HepG2 (cell line): ENCODE results near the gene PPP1R13B. TPM values are rescaled to one million over a fixed set of nuclear protein-coding genes. Genes with fewer than 3 reads are reported as not detected.

Experiments
- BRF2 ChIP-seq: sonication (generic); formaldehyde crosslinking; IDR thresholded peaks from 2 replicates; pipeline ENCODE4 v1.8.1; 2022; ENCODE audit warnings: mild to moderate bottlenecking, missing genetic modification reagents
- CERS6 ChIP-seq: sonication (generic); formaldehyde crosslinking; IDR thresholded peaks from 2 replicates; pipeline ENCODE4 v1.5.0; 2020; ENCODE audit warnings: missing genetic modification reagents
- GLMP ChIP-seq: sonication (generic); formaldehyde crosslinking; IDR thresholded peaks from 2 replicates; pipeline ENCODE4 v1.9.0; 2021; ENCODE audit warnings: missing genetic modification reagents, mild to moderate bottlenecking, borderline replicate concordance
- KDM3A ChIP-seq: IDR thresholded peaks from 2 replicates; pipeline ENCODE4 v1.6.1; 2018; ENCODE audit warnings: low read depth, missing compliant biosample characterization
- NAIF1 ChIP-seq: sonication (generic); formaldehyde crosslinking; IDR thresholded peaks from 2 replicates; pipeline ENCODE4 v1.5.0; 2020; ENCODE audit warnings: mild to moderate bottlenecking, missing genetic modification reagents, borderline replicate concordance
- SOX5 ChIP-seq: IDR thresholded peaks from 2 replicates; pipeline ENCODE4 v1.6.1; 2016; ENCODE audit warnings: borderline replicate concordance
- ZNF205 ChIP-seq: IDR thresholded peaks from 2 replicates; pipeline ENCODE4 v1.6.1; 2018; ENCODE audit warnings: missing biosample characterization, missing genetic modification reagents
- ZNF276 ChIP-seq: sonication (generic); formaldehyde crosslinking; IDR thresholded peaks from 2 replicates; pipeline ENCODE4 v1.4.0; 2020; ENCODE audit warnings: mild to moderate bottlenecking, low read depth, missing genetic modification reagents
- ZNF383 ChIP-seq: sonication (generic); formaldehyde crosslinking; IDR thresholded peaks from 2 replicates; pipeline ENCODE4 v1.4.0; 2020; ENCODE audit warnings: missing genetic modification reagents, mild to moderate bottlenecking, borderline replicate concordance
- ZNF746 ChIP-seq: sonication (generic); formaldehyde crosslinking; IDR thresholded peaks from 2 replicates; pipeline ENCODE4 v1.8.0; 2022; ENCODE audit warnings: mild to moderate bottlenecking, missing genetic modification reagents
- ZNF879 ChIP-seq: sonication (generic); formaldehyde crosslinking; IDR thresholded peaks from 2 replicates; pipeline ENCODE4 v1.8.1; 2023; ENCODE audit warnings: missing genetic modification reagents
- polyA plus RNA-seq, 8 experiments: library from polyadenylated mRNA; depleted of rRNA in 3 of 8; stranded (reverse) in 7 of 8; unstranded in 1 of 8; fragments of >200 nt; fragmentation: Illumina TruSeq in 4 of 8; extraction: Trizol in 4 of 8; gene quantifications; 2 replicates each; pipeline versions ENCODE4 v1.2.1 to v1.2.3, GENCODE V29; 2011 to 2016; ENCODE audit warnings: low read depth in 4 of 8, missing spikeins in 1 of 8, mixed read lengths in 1 of 8; ENCODE audit not compliant: insufficient read depth in 1 of 8
- total RNA-seq, 5 experiments: library from RNA; depleted of rRNA; stranded (reverse); fragments of >200 nt; fragmentation: Illumina TruSeq; extraction: Trizol; gene quantifications; 2 replicates each; pipeline ENCODE4 v1.2.3, GENCODE V29; 2016; ENCODE audit warnings: low read depth in 1 of 5

Gene PPP1R13B
- total and polyA plus RNA-seq, 2 of the 13 experiments (the other 11 are each of a cell fraction or from before 2014, with no cell fraction given): 4.6 to 9.4 TPM

- TF ChIP-seq ZNF276 (CRISPR knock-in tag): no peak
- no peak for TF ChIP-seq GLMP
- TF ChIP-seq ZNF205: no peak
- no peak for TF ChIP-seq ZNF383 (CRISPR knock-in tag)
- TF ChIP-seq KDM3A (CRISPR knock-in tag): no peak
- no peak for TF ChIP-seq ZNF746 (CRISPR knock-in tag)
- peak; percentile 56; the same call in 1 of the 2 replicates for TF ChIP-seq NAIF1 (CRISPR knock-in tag)
- no peak for TF ChIP-seq BRF2 (CRISPR knock-in tag)
- no peak for TF ChIP-seq SOX5
- TF ChIP-seq ZNF879: no peak
- TF ChIP-seq CERS6 (CRISPR knock-in tag): no peak
Observed at GRCh38 chr14:103879118-103879569, 31.8 kb upstream of the PPP1R13B start (continued).
